Superior temporal gyrus (tissue), 1 donor: ENCODE results near the gene CIP2A.

Experiments
- DNase-seq: peaks from one replicate; pipeline ENCODE4 v3.0.0-alpha.2; 2016; ENCODE audit errors: extremely low spot score

The CIP2A gene

DNA sequence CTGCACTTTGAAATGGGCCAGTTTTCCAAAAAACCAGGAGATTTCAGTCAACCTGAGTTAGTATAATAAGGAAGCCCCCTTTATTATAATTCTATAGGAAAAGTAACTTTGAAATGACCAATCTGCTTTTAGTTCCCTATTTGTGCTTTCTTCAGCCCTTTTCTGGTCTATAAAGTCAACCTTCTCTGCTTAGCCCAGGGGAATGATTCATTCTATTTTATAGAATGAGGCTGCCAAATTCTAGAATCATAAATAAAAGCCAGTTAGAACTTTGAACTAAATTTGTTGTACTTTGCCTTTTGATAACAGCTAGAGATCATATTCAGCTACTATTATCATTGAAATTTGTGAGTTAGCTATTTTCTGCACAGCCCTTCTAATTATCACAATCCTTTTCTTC, 24.7 kb downstream of the CIP2A start:
- no peak for DNase-seq

DNA sequence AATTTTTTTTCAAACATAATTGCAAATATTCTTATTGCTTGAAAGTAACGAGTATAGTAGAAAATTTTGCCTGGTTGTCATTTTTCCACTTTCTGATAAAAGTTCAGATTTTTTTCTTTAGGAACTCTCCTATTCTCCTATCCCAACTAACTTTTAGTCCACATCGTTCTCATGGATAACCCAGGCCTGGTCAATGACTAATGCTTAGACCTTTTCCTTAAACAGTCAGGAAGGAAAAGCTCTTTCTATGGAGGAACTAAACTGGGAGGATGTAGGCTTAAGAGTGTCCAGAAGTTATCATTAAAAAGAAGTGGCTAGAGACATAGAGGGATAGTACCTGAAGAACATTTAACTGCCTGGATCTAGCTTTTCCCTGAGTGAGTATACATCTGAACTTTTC, 26.7 kb downstream of the CIP2A start:
- DNase-seq, result no peak

DNA sequence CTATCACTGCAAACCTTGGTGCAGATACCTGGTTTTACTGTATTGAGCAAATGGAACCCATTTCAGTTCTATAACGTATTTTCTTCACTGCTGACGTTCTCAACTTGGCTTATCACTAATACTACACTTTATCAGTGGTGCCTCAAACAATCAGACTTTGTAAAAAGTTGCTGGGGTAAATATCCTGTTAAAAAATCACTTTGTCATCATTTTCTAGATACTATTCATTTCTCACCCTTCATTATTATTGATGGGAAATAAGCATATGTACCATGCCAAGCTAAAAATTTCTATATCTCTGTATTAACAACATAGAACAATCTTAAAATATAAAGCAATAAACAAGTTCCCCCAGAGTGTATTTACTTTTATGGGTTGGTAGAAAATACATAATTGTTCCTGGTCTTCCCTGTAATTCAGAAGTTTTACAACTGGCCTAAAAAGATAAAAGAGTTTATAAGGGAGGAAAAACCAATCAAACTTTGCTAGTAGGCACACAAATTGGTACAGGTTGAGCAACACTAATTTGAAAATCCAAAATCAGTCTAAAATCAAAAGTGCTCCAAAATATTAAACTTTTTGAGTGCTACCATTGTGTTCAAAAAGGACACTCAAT, 33.2 kb downstream of the CIP2A start:
- no peak for DNase-seq

DNA sequence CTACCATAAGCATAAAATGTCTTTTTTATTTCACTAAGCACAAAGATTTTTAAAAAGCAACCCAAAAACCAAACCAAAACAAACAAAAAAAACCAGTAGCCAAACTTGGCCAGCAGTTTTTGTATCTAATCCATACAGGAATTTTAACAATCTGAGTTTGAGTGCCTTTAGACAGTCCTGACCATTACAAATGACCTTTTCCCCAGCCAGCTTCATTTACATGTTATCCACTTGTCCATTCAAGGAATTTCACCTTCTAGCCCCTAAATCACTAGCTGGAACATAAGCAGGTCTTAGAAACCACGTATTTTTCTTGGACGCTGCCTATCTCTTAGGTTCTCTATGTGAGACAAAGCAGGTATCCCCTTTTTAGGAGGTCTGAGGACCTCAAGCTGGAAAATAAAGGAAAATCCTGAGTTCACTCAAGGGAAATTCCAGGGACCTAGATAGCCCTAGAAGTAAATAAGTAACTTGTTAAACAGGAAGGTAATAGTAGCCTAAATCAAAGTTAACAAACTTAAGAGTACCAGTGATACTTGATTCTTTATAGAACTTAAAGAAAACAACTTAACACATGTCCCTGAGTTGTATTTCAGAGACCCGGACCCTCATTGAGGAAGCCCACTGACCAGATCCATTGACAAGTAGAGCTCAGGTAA, 34.2 kb downstream of the CIP2A start:
- DNase-seq, result no peak

DNA sequence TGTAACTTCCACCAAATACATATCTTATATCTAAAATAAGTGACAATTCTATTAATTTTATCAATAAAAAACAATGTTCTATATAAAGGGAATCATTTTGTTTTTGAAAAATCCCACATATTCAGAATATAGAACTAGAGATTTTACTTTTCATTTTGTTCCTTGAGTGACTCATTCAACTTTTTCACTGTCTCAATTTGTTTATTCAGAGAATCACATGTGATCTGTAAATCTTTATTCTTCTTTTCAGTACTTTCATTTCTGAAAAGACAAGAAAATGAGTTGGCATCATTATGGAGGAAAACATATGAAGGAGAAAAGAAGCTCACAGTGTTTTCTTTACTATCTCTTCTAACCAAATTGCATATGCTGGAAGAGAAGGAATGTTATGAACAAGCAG, 35.0 kb downstream of the CIP2A start:
- no peak for DNase-seq

DNA sequence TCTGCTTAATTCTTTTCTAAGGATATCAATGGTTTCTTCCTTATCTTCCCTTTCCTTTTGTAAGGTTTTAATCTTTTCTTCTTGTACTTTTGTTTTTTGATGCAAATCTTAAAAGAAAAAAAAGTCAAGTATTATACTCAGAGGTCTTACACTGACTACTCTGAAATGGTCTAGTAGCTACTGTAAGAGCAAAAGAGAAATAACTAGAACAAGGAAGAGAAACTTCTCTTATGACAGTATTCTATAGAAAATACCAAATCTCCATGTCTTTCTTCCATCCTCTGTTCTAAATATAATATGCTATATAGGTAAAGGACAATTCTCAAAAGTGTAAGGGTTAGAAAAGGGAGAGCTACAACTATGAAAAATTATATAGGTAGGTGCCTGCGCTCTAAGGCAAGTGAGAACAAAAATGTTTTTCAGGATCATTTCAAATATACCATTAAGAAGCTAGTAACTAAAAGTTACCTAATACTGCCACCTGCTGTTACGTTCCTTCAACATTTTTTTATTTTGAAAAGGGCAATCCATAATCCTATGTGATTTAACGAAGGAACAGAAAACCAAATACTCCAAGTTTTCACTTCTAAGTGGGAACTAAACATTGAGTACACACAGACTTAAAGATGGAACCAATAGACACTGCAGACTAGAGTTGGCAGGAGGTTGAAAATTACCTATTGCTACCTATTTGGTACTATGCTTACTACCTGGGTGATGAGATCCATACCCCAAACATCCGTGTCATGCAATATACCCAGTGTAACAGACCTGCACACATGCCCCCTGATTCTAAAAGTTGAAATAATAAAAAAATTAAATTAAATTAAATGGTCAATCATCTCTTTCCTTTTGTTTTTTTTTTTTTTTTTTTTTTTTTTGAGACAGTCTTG, 36.7 kb downstream of the CIP2A start:
- DNase-seq, result peak; percentile 92

DNA sequence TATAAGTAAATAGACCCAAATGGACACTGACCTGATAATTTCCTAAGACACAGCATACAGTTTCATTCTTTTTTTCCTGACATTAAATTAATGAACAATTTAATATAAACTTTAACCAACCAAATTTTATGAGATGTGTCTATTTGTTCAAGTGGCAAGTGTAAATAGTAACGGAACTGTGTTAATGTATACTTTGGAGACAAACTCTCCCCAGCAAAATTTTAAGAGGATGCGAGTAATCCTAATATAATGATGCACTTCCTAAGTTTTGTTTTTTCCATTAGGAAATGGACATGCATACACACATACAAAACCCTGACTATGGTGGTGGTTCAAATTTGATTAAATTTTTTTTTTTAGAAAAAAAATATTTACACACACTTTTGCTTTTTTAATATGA, 40.4 kb downstream of the CIP2A start:
- DNase-seq, result no peak

DNA sequence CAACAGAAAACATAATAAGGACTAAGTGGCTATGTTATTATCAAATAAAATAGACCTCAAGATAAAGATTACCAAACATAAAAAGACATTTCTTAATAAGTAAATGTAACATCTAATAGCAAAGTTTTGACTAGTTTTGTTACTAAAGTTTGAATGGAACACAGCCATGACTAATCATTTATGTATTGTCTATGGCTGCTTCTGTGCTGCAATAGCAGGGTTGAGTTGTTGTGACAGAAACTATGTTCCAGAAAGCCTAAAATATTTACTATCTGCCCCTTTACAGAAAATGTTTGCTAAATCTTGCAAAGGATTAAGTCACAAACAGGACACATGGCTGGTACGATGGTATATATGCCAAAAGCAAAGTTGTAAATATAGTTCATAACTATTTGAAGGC, 40.9 kb downstream of the CIP2A start:
- no peak for DNase-seq

DNA sequence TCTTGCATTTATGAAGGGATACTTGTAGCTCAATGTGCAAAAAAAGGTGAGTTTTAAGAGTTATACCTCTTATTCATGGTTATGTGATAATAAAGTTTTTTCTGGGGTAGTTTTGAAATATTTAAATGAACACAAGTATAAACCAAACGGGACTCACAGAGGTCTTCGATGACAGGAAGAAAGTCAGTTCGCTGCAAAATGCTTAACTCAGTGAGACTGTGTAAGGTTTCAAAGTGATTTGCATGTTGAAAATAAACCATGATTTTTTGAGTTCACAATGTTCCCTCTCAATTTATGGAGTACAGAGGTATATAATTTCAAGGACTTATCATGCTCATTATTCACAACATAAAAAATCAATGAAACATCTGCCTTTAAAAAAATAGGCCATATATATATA, 42.5 kb downstream of the CIP2A start:
- no peak for DNase-seq

DNA sequence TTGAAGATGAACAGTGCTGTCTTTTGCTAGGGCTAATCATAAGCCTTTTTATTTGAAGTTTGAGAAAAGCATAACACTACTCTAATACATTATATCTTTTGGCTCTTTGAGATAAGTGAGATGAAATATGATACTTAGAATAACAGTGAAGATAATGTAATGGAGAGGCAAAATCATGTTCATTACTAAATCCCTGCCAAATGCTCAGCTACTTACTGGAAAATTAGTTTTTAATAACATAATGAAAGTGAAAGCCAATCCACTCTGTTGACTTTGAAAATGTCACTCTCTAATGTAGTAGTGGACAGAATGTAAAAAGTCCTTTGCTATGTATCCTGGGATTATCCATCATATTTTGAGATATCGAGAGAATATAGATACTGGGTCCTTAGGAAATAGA, 43.0 kb downstream of the CIP2A start:
- no peak for DNase-seq

DNA sequence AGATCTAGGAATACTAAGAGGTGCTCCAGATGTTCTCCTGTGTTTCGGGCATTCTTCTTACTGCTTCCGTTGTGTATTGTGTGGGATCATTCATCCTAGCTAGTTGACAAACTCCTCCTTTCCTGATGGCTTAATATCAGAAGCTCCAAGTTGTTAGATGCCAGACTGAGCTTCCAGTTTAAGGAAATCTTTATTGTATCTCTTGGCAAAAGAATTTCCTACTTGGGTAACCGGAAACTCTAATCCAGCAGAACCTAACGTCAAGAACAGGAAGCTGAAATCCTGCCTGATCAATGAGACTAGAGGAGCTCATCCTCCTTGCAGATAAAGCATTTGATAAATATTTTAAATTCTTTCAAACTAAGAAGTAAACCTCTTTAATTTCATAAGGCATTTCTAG, 51.2 kb downstream of the CIP2A start:
- no peak for DNase-seq

DNA sequence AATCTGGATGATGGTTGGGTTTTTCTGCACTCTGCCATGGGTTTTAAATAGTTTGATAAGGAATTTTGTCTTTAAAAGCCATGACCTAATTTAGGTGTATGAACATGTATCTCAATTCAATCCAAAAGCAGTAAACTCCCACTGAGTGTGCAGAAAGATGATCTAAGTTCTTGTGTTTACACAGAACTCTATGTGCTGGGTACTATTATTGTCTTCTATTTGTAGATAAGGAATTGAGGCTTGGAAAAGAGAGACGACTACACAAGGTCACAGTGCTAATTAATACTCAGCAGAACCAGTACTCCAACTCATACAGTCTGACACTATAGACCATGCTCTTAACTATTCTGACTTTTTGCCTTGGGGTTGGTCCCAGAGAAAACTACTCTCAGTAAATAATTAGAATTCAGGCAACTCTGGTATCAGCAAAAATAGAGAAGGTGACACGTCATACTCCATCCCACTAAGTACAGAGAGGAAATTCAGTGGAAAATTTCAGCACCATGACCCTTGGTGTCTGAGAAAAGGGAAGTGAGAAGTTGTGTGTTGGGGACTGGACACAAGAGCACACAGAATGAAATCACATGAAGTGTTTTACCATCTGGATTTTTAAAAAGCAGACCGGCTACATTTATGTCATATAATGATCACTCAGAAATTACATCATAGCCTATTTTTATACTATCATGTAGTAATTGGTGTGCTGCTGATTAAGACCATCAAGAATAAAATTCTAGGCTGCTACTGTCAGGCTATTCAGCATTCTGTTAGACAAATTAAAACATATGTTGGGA, 60.6 kb downstream of the CIP2A start:
- DNase-seq, result no peak

DNA sequence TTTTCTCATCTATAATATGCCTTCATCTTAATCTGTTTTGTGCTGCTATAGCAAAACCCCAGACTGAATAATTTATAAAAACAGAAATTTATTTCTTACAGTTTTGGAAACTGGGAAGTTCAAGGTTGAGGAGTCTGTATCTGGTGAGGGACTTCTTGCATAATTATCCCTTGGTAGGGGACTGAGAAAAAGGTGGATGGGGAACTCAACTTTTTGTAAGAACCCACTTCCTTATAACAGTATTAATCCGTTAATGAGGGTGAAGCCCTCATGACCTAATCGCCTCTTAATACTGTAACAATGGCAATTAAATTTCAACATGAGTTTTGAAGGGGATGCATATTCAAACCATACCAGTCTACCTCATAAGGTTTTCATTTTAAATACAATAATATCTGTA, 61.4 kb downstream of the CIP2A start:
- no peak for DNase-seq

DNA sequence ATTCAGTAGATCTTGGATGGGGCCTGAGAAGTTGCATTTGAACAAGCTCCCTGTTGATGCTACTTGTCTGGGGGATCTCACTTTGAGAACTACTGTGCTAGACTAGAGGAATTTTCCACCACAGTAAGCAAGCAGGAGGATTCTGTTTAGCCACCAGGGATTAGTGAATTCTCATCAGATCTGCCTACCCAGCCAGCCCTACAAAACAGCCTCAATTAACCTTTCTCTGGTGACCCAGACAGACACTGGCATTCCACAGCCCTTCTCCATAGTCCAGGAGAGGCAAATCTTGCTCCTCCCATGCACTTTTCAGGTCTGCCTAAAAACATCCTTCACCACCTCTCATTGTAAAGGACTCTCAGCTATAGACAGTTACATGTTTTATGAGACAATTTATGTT, 62.1 kb downstream of the CIP2A start:
- no peak for DNase-seq

DNA sequence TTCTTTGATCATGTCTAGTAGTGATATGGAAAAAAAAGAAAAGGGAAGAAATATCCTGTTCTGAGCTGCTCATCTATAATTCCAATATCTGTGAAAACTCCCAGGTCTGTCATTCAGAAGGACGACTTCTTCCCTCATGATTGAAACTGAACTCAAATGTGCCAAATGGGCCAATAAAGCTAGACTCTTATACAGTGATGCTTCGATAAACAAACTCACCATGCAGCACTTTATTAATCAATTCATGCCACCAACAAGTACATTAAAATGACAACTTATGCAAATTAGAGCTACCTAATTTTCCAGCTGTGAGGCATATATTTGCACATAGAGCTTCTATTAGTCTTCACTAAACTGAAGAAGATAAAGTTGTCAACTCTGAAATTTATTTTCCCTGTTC, 63.3 kb downstream of the CIP2A start:
- DNase-seq, result no peak

DNA sequence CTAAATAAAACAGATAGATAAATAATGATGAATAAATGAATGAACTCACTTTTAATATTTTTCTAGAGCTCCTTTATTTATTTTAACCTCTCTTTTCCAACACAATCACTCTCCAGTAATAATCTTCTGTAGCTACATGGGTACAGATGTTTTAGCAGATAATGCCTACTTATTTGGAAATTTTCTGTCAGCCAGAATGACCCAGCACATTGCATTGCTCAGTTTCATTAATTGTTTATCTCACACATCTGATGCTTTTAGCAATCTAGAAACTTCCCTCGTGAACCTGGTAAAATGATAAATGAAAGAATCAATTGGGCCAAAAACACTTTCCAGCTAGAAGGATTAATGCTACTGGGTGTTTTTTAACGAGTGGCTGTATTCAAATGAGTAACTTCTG, 64.0 kb downstream of the CIP2A start:
- DNase-seq, result no peak

DNA sequence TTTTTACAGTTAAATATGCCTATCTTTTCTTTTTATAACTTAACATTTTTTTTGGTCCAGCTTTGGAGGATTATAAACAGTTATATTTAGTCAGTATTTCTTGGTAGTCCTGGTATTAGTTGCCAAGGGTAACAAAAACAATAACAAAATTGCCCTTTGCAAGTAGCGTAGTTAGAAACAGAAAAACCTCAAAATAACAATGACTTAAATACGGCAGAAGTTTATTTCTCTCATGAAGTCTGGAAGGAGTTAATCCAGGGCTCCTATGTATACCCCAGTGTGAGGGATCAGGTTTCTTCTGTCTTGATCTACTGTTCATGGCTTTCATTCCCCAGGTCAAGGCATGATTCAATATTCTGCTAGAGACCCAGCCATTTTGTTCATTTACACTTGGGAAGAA, 64.7 kb downstream of the CIP2A start:
- no peak for DNase-seq

DNA sequence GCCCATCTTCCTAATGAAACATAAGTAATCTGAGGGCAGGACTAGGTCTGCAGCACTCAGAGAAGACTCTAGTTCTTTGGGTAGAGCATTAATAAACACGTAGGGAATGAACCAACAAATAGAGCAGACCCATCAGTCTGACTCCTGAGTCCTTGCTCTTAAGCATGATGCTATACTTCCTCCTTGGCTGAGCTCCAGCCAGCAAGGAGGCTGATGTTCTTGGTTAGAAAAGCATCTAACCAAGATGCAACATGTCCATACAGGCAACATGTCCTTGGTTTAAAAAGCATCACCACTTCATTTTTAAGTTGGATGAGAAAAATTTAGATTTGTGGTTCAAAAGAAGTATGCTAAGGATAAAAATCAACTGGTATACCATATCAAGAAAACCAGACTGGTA, 70.3 kb downstream of the CIP2A start:
- no peak for DNase-seq

DNA sequence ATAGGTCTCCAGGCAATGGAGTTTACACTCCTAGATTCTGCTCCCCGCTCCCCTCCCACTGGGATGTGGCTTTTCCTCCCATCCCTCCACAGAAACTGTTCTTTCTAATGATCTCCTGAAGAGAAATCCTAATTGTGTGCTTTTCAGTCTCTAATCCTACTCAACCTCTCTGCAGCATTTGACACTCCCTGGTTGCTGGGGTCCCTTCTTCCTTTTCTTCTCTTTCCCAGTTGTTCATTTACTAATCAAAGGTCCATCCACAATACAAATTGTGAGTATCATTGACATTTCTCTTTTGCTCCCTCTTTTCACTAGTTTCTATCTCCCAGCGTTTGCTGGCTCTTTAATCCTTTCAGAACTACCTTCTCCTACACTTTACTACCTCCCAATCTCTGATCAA, 72.4 kb downstream of the CIP2A start:
- DNase-seq, result no peak

DNA sequence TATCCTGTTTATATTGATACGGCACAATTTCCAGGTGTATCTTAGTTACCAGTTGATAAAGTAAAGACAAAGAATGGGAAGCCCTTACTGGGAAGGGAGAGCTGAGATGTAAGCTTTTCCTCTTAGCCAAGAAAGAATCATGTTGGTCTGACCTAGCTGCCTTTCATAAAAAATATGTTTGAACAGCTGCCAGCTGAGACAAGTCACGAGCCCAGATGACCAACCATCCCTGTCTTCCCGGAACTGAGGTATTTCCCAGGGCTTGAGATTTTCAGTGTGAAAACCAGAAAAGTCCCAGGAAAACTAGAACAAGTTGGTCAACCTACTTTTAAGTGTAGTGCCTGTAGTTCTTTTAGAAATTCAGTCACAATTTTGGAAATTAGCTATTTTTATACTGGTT, 75.3 kb downstream of the CIP2A start:
- DNase-seq, result no peak

DNA sequence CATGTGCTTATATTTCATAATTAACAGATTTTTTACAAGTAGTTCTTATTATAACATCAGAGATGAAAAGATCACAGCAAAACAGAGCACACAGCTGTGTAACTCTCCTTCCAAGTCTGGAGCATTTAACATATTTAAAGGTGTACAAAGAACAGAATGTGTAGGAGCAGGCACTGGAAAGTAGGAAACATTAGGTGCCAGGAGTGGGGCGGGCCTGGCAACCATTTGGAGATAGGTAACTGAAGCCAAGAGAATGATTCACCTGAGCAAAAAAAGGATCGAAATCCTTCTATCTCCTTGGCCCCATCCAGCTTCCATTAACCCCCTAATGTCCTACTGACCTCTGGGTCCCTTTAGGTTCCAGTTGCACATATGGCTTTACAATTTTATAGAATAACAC, 76.6 kb downstream of the CIP2A start:
- DNase-seq, result peak; percentile 52

DNA sequence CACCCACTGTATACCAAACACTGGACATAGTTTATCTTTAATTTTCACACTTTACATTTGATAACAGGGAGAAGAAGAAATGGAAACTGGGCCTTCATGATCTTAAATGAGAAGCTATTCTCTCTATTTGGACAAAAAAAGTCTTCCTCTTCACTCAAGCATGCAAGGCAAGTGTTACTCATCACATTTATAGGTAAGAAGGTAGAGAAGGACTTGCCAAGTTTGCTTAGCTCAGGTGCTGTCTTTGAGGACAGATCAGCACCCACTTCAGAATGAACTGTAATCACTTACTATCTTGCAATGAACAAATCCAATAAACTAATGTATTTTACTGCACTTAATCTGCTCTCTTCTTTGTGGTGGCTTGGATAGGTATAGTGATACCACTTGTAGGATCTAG, 77.7 kb downstream of the CIP2A start:
- DNase-seq, result no peak
